ENCODE results near the gene HEXIM2.

Gene HEXIM2

DNA sequence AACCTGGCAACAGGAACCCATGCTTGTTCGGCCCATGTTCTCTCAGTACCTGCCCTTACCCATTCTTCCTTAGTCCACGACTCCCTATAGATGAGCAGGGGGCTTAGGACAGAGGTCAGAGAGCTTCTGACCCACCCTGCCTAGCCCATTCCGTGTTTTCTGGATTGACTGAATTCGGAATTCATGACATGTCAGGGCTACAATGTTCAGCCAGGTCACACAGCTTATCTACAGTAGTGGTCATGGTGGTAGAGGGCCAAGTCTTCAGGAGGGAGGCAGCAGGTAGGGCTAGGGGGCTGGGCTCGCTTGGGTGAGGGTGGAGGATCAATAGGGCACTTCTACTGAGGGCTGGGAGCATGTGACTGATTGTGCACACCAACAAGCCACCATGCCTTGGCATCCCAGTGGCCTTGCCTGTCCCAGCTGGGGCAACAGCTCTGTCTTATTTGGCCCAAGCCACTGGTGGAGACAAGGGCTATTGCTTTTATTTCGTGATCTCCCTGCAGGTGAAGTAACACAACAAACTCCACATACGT lies 3.1 kb downstream of the HEXIM2 start:
- H3K4me1 Mint-ChIP-seq (ENCODE audit: low read depth) = peaks cover 12% of the 10 kb centered on the region
- H3K9me3 Mint-ChIP-seq = no peaks in the 10 kb centered on the region
- no peak overlapping the region for H3K27ac Mint-ChIP-seq
- no peak overlapping the region for H3K4me3 Mint-ChIP-seq
- H3K36me3 Mint-ChIP-seq (ENCODE audit: low read depth) = peaks cover 14% of the 10 kb centered on the region
- H3K27me3 Mint-ChIP-seq (ENCODE audit: low read depth) = no peaks in the 10 kb centered on the region

DNA sequence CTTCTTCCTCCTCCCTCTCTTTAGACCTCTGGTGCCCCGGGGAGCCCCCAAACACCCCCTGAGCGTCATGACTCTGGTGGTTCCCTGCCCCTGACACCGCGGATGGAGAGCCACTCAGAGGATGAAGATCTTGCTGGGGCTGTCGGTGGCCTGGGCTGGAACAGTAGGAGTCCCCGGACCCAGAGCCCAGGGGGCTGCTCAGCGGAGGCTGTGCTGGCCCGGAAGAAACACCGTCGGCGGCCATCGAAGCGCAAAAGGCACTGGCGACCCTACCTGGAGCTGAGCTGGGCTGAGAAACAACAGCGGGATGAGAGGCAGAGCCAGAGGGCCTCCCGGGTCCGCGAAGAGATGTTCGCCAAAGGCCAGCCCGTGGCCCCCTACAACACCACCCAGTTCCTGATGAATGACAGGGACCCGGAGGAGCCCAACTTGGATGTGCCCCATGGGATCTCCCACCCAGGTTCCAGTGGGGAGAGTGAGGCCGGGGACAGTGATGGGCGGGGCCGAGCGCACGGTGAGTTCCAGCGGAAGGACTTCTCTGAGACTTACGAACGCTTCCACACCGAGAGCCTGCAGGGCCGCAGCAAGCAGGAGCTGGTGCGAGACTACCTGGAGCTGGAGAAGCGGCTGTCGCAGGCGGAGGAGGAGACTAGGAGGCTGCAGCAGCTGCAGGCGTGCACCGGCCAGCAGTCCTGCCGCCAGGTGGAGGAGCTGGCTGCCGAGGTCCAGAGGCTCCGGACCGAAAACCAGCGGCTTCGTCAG lies 7.5 kb downstream of the HEXIM2 start:
- no peak overlapping the region for H3K4me3 Mint-ChIP-seq
- peaks cover 20% of the 10 kb centered on the region for H3K4me1 Mint-ChIP-seq (ENCODE audit: low read depth)
- H3K36me3 Mint-ChIP-seq (ENCODE audit: low read depth) = peaks cover 3% of the 10 kb centered on the region
- H3K9me3 Mint-ChIP-seq = no peaks in the 10 kb centered on the region
- no peaks in the 10 kb centered on the region for H3K27me3 Mint-ChIP-seq (ENCODE audit: low read depth)
- H3K27ac Mint-ChIP-seq = no peak overlapping the region

DNA sequence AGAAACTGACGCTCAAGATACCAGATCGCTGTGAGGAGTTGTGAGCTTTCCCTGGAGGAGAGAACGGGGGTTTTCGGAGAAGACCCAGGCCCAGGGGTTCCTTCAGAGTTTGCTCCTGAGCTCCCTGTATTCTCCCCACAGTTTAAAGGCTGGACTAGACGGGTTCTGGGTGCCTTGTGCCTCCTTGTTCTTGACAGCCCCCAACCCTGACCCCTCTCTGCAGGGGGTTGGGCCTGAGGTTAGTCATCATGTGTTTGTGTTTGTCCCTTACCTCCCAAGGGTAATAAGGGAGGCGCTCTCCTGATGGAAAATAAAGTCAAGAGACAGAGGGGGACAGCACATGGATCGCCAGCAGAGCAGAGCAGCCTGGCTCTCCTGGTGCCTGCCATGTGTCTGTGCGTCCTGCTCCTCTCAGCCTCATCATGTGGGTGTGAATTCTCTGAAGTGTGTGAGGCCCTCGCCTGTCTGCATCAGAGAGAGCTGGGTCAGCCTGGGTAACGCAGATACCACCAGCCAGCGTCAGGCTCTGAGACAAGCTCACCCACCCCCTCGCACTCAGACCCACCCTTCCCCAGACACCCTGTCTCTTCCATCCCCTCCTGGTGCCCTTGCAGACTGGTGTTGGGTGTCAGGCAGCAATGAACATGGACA lies 8.7 kb downstream of the HEXIM2 start:
- Mint-ChIP-seq H3K27me3 (ENCODE audit: low read depth) (no peaks in the 10 kb centered on the region), H3K4me1 (ENCODE audit: low read depth) (peaks cover 15% of the 10 kb centered on the region), H3K36me3 (ENCODE audit: low read depth) (no peaks in the 10 kb centered on the region), H3K9me3 (no peaks in the 10 kb centered on the region), H3K4me3 (no peak overlapping the region), H3K27ac (peak overlapping the region; percentile 73)

DNA sequence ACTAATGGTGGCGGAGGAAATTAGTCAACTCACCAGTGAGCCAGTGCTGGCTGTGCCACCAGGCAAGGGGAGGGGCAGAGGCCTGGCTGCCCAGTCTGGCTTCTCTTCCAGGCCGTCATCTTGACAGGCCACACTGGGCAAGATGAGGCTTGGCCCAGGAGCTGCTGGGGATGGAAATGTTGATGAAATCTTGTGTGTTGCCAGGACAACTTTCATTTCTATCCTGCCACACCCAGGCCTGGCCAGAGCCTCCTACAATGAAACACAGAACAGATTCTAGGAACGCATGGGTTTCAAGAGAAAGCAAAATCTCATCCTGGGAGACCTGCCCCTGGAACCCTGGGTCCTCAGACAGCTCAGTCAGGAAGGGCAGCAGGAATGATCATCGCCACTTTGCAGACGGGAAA lies 9.3 kb downstream of the HEXIM2 start:
- Mint-ChIP-seq H3K4me1 (ENCODE audit: low read depth) (peaks cover 14% of the 10 kb centered on the region), H3K4me3 (no peak overlapping the region), H3K36me3 (ENCODE audit: low read depth) (no peaks in the 10 kb centered on the region), H3K27ac (peak overlapping the region; percentile 73), H3K9me3 (no peaks in the 10 kb centered on the region), H3K27me3 (ENCODE audit: low read depth) (no peaks in the 10 kb centered on the region)

DNA sequence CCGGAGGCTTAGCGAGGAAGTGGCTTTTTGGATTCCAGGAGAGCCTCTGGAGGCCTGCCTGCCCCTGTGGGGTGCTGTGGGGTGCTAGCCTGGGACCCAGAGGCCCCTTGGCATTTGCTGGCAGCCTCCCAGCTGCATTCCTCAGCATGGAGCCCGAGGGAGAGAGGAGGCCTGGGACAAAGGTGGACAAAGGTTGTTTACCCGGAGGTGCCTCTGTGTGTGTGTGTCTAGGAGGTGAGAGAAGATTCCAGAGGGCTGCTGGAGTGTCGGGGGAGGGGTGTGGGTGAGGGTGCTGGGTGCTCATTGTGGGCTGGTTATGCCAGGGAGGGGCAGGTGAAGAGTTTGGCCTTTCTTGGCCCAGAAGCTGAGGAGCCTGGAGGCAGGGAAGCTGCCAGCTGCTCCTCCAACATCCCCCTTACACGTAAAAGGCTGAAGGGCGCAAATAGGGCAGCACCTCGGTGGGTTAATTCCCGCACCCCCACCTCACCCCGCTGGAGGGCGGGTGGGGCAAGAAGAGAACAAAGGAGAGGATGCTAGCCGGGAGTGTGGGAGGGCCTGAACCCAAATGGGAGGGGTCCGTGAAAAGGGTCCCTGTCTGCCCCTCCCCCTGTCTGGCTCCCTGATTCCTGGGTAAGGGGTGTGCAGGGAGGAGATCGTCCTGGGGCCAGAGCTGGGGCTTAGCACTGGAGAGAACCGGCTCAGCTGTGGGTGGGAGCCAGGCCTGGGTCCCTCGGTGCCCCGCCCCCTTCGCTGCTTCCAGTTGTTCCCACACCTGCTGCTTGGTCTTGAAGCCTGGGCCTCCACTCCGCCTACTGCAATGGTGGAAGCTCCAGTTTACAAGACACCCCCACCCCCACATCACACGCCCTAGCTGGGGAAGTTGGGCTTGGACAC lies 9.9 kb downstream of the HEXIM2 start:
- no peak overlapping the region for H3K4me3 Mint-ChIP-seq
- H3K27me3 Mint-ChIP-seq (ENCODE audit: low read depth) = no peaks in the 10 kb centered on the region
- no peaks in the 10 kb centered on the region for H3K36me3 Mint-ChIP-seq (ENCODE audit: low read depth)
- H3K4me1 Mint-ChIP-seq (ENCODE audit: low read depth) = peaks cover 14% of the 10 kb centered on the region
- no peaks in the 10 kb centered on the region for H3K9me3 Mint-ChIP-seq
- peak overlapping the region; percentile 73 for H3K27ac Mint-ChIP-seq

DNA sequence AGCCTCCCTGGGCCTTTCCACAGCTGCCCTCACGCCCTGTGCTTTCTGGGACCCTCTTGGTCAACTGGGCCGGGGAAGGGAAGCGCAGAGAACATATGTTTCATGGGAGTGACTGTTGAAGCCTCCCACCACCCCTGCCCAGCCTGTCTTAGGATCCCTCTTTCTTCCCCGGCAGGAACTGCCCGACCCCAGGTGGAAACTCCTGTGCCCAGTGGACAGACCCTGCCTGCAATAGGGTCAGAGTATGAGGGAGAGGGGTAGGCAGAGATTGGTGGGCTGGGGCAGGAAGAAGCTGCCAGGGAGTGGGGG lies 10.5 kb downstream of the HEXIM2 start:
- H3K36me3 Mint-ChIP-seq (ENCODE audit: low read depth) = no peaks in the 10 kb centered on the region
- H3K4me1 Mint-ChIP-seq (ENCODE audit: low read depth) = peaks cover 14% of the 10 kb centered on the region
- peak overlapping the region; percentile 62 for H3K27ac Mint-ChIP-seq
- H3K27me3 Mint-ChIP-seq (ENCODE audit: low read depth) = no peaks in the 10 kb centered on the region
- H3K9me3 Mint-ChIP-seq = no peaks in the 10 kb centered on the region
- no peak overlapping the region for H3K4me3 Mint-ChIP-seq

DNA sequence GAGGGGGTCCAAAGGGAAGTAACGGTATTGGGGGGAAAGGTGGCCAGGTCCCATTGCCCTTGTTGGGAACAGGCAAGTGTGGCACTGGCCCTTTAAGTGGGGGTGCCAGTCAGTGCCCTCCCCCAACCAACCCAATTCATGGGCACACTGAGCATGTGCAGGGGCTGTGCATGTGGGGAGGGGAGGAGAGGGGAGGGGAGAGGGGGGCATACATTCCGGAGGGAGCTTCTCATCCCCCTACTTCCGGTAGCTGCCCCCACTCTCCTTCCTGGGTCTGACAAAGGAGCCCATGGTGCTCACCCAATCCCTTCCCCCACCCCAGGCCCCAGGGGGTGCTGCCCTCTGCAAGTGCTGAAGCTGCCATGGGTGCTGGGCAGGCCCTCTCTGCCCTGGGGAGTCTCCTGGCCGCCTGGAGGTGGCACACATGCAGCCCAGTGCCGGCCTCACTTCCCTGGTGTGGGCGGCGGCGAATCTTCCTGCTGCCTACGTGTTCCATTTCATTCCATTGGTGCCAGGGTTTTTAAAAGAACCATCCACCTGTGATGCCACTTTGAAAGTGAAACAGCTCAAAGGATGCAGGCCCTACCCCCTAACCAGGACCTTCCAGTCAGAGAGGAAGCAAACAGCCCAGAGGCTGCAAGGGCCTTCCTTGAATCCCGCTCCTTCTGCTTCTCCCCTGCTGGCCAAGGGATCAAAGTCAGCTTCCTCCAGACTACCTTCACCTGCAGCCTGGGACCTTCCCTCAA lies 11.0 kb downstream of the HEXIM2 start:
- Mint-ChIP-seq H3K9me3 (no peaks in the 10 kb centered on the region), H3K27me3 (ENCODE audit: low read depth) (no peaks in the 10 kb centered on the region), H3K4me1 (ENCODE audit: low read depth) (peaks cover 14% of the 10 kb centered on the region), H3K36me3 (ENCODE audit: low read depth) (no peaks in the 10 kb centered on the region), H3K4me3 (peak overlapping the region; percentile 79), H3K27ac (peak overlapping the region; percentile 90)

DNA sequence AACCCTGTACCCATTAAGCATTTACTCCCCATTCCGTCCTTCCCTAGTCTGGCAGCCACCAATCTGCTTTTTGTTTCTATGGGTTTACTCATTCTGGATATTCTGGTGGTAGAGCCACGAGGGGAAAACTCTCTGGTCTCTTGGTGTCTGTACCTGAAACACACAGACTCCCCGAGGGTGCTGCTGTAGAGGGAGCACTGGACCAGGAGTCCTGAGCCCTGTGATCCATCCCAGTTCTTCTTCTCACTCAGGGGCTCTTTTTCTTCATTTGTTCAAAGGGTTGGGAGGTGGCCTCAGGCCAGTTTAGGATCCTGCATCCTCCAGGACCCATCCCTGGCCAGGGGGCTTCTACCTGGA lies 14.1 kb downstream of the HEXIM2 start:
- no peaks in the 10 kb centered on the region for H3K9me3 Mint-ChIP-seq
- peaks cover 14% of the 10 kb centered on the region for H3K4me1 Mint-ChIP-seq (ENCODE audit: low read depth)
- H3K27me3 Mint-ChIP-seq (ENCODE audit: low read depth) = no peaks in the 10 kb centered on the region
- H3K36me3 Mint-ChIP-seq (ENCODE audit: low read depth) = no peaks in the 10 kb centered on the region
- H3K4me3 Mint-ChIP-seq = no peak overlapping the region
- no peak overlapping the region for H3K27ac Mint-ChIP-seq

DNA sequence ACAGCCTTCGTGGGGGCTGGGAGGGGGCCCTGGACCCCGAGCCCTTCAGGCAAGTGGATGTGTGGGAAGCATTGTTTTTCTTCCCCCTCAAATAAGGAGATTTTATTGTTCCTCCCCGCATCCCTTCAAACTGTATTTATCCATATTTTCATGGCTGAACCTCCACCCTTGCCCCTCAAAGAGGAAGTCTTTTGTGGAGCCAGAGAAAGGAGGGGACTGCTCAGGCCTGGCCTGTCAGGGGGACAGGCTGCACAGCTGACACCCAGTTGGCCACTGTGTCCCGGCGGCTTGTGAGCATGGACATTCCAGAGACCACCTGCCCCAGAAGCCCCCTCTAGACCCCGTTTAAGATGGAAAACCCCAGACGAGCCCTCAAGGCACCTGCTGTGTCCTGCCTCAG lies 15.9 kb downstream of the HEXIM2 start:
- Mint-ChIP-seq H3K27me3 (ENCODE audit: low read depth) (no peaks in the 10 kb centered on the region), H3K27ac (no peak overlapping the region), H3K4me3 (no peak overlapping the region), H3K4me1 (ENCODE audit: low read depth) (peaks cover 5% of the 10 kb centered on the region), H3K36me3 (ENCODE audit: low read depth) (no peaks in the 10 kb centered on the region), H3K9me3 (no peaks in the 10 kb centered on the region)

DNA sequence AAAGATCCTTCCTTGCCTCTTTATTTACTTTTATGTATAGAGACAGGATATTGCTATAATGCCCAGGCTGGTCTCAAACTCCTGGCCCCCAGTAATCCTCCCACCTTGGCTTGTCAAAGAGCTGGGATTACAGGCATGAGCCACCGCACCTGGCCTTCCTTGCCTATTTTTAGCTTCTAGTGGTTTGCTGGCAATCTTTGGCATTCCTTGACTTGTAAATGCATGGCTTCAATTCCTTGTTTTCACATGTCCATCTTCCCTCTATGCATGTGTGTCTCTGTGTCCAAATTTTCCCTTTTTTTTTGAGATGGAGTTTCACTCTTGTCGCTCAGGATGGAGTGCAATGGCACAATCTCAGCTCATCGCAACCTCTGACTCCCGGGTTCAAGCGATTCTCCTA lies 22.5 kb downstream of the HEXIM2 start:
- Mint-ChIP-seq H3K4me3 (no peak overlapping the region), H3K4me1 (ENCODE audit: low read depth) (no peaks in the 10 kb centered on the region), H3K27me3 (ENCODE audit: low read depth) (no peaks in the 10 kb centered on the region), H3K36me3 (ENCODE audit: low read depth) (no peaks in the 10 kb centered on the region), H3K27ac (no peak overlapping the region), H3K9me3 (no peaks in the 10 kb centered on the region)

DNA sequence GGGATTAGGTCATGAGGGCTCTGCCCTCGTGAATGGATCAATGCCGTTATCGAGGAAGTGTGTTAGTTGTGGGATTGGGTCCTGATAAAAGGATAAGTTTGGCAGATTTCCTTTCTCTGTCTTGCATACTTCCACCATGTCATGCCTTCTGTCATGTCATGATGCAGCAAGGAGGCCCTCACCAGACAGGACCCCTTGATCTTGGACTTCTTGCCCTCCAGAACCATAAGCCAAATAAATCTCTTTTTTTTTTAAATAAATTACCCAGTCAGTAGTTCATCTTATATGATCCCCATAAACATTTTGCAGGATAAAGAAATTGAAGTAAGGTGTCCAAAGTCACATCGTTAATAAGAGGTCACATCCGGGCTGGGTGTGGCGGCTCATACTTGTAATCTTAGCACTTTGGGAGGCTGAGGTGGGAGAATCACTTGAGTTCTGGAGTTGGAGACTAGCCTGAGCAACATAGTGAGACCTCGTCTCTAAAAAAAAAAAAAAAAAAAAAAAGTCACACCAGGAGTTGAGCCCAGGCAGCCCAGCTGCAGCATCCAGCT lies 25.2 kb downstream of the HEXIM2 start:
- Mint-ChIP-seq H3K27me3 (ENCODE audit: low read depth) (no peaks in the 10 kb centered on the region), H3K36me3 (ENCODE audit: low read depth) (no peaks in the 10 kb centered on the region), H3K4me1 (ENCODE audit: low read depth) (no peaks in the 10 kb centered on the region), H3K4me3 (no peak overlapping the region), H3K27ac (no peak overlapping the region), H3K9me3 (no peaks in the 10 kb centered on the region)

DNA sequence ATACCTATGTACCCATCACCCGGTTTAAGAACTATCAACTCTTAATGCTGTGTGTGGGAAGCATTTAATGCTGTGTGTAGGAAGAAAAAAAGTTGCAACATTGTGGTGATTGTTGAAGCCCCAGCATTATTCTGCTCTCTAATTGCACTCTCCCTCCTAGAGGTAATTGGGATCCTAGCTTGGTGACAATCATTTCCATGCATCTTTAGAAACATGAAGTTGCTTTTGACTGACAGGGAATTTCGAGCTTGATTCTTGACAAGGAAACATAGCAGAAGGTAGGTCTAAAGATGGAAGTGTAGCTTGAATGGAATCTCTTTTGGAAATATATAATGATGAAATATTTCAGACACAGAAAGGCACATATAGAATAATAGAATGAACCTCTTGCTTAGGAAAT lies 27.3 kb downstream of the HEXIM2 start:
- Mint-ChIP-seq H3K27ac (no peak overlapping the region), H3K4me3 (no peak overlapping the region), H3K9me3 (no peaks in the 10 kb centered on the region), H3K27me3 (ENCODE audit: low read depth) (no peaks in the 10 kb centered on the region), H3K36me3 (ENCODE audit: low read depth) (no peaks in the 10 kb centered on the region), H3K4me1 (ENCODE audit: low read depth) (no peaks in the 10 kb centered on the region)

DNA sequence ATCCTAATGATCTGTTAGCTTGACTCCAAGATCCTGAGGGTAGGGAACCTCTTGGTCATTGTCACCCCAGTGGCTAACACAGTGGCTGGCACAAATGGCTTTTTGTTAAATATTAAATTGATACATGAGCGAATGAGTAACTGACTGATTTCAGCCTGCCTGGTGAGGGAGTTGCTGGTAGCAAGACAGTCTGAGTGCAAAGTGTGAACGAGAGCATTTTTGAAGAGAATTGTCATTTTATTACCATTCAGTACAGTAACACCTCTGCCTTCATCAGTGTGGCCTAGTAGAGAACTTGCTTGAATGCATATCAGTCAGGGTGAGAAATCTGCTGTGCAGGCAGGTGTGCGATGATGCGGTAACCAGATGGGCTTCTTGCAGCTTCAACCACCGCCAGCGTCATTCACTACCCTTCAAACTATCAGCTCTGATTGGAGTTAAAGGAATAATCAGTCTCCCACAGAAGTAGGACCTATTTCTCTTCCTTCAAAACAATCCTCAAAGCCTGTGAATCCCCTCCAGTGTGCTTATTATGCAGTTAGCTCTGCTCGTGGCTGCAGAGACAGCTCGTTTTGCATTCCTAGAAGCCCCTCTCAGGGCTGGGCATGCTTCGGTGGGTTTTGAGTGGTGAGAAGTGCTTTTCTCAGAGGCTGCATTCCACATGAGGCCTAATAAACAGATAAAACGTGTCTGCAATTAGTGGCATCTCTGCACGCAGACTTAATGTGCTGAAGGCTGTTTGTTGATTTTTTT lies 29.0 kb downstream of the HEXIM2 start:
- no peak overlapping the region for H3K27ac Mint-ChIP-seq

More for the DNA sequence above, 29.0 kb downstream of the HEXIM2 start:
- no peak overlapping the region for H3K4me3 Mint-ChIP-seq
- H3K36me3 Mint-ChIP-seq (ENCODE audit: low read depth) = no peaks in the 10 kb centered on the region
- H3K27me3 Mint-ChIP-seq (ENCODE audit: low read depth) = no peaks in the 10 kb centered on the region
- no peaks in the 10 kb centered on the region for H3K9me3 Mint-ChIP-seq
- no peaks in the 10 kb centered on the region for H3K4me1 Mint-ChIP-seq (ENCODE audit: low read depth)
